Cardiac septum (tissue), 1 donor: ENCODE measurements around the gene NLRP9. TPM values are rescaled to one million over a fixed set of nuclear protein-coding genes. Genes with fewer than 3 reads are reported as not detected.
"Not testable (repeated sequence)": the region's sequence is repeated elsewhere in the genome, so short reads cannot be mapped to it uniquely, and the experiment has no call there.

ENCODE experiments used
- DNase-seq: peaks from one replicate; pipeline ENCODE4 v3.0.0-alpha.2; 2020; ENCODE audit warnings: low spot score
- intact Hi-C: fragments of 100-400 bp; cut with DNase I; formaldehyde crosslinking; loops from one replicate; pipeline ENCODE4 v1.14.0; 2022
- long read RNA-seq: library from polyadenylated mRNA; unstranded; transcript quantifications from one replicate; pipeline ENCODE4 v2.0.0, GENCODE V29; 2021
- total RNA-seq: library from RNA; stranded (reverse); fragmentation: NEBNext Ultra II Directional; extraction: Animal tissue kit (Norgen Biotek cat#: 25700); gene quantifications from one replicate; pipeline ENCODE4 v1.2.1, GENCODE V29; 2021
- donor health status: DM: no; HTN: no; CAD: no.

Gene NLRP9
- total RNA-seq, result not detected
- long read RNA-seq, result 0 reads

GRCh38 chr19:55738302-55738701 lies at the start of gene NLRP9:
Gene NLRP9 (minus strand): TSS chr19:55738402. CDS start chr19:55738374, 28 bp downstream.
- no peak for DNase-seq
- intact Hi-C loops, result no loop called here

GRCh38 chr19:55781112-55781511 lies 42.9 kb upstream of the NLRP9 start:
- intact Hi-C loops, result no loop called here
- no peak for DNase-seq

- intact Hi-C loops, result no loop called here
- no peak for DNase-seq
Measured at GRCh38 chr19:55778331-55778730, 40.1 kb upstream of the NLRP9 start.

- no peak for DNase-seq
- intact Hi-C loops, result no loop called here
Measured at GRCh38 chr19:55777528-55777927, 39.3 kb upstream of the NLRP9 start.

- intact Hi-C loops, DNase-seq: not testable (repeated sequence)
Measured at GRCh38 chr19:55769632-55770031, 31.4 kb upstream of the NLRP9 start.

- DNase-seq, intact Hi-C loops: not testable (repeated sequence)
Measured at GRCh38 chr19:55768818-55769217, 30.6 kb upstream of the NLRP9 start, which contains the start of gene RFPL4AL1. Gene RFPL4AL1 (plus strand): TSS chr19:55769118. CDS start chr19:55771805, 2,687 bp downstream.

GRCh38 chr19:55766466-55766865 lies 28.3 kb upstream of the NLRP9 start:
- intact Hi-C loops, result no loop called here
- no peak for DNase-seq

- intact Hi-C loops, DNase-seq: not testable (repeated sequence)
Measured at GRCh38 chr19:55758797-55759196, 20.6 kb upstream of the NLRP9 start, which contains the start of gene RFPL4A. Gene RFPL4A (plus strand): TSS chr19:55759097. CDS start chr19:55761801, 2,704 bp downstream.

GRCh38 chr19:55756808-55757207 lies 18.6 kb upstream of the NLRP9 start:
- intact Hi-C loops, result not testable (repeated sequence)

GRCh38 chr19:55753401-55753800 lies 15.2 kb upstream of the NLRP9 start:
- intact Hi-C loops, result no loop called here
- no peak for DNase-seq

More at GRCh38 chr19:55756808-55757207, 18.6 kb upstream of the NLRP9 start:
- not testable (repeated sequence) for DNase-seq

GRCh38 chr19:55750715-55751114 lies 12.5 kb upstream of the NLRP9 start:
- intact Hi-C loops, result no loop called here
- DNase-seq, result no peak

GRCh38 chr19:55730378-55730777 lies 7.8 kb downstream of the NLRP9 start:
- DNase-seq, intact Hi-C loops: not testable (repeated sequence)

- intact Hi-C loops, result no loop called here
- no peak for DNase-seq
Measured at GRCh38 chr19:55723491-55723890, 14.7 kb downstream of the NLRP9 start.

GRCh38 chr19:55720801-55721200 lies 17.4 kb downstream of the NLRP9 start:
- DNase-seq, result no peak
- intact Hi-C loops, result no loop called here

- DNase-seq, result no peak
- intact Hi-C loops, result no loop called here
Measured at GRCh38 chr19:55720214-55720746, 17.9 kb downstream of the NLRP9 start.

GRCh38 chr19:55717879-55718711 lies 20.1 kb downstream of the NLRP9 start:
- intact Hi-C loops, DNase-seq: not testable (repeated sequence)

GRCh38 chr19:55717251-55717650 lies 21.0 kb downstream of the NLRP9 start:
- no peak for DNase-seq
- intact Hi-C loops, result no loop called here

- DNase-seq, result no peak
- intact Hi-C loops, result no loop called here
Measured at GRCh38 chr19:55716531-55716930, 21.7 kb downstream of the NLRP9 start.

- intact Hi-C loops, result no loop called here
- DNase-seq, result no peak
Measured at GRCh38 chr19:55712804-55713631, 25.2 kb downstream of the NLRP9 start.

GRCh38 chr19:55711719-55712118 lies 26.5 kb downstream of the NLRP9 start:
- intact Hi-C loops, result no loop called here
- DNase-seq, result no peak
